HT1080 (cell line): ENCODE measurements around the gene ARHGDIG. TPM values are rescaled to one million over a fixed set of nuclear protein-coding genes. Genes with fewer than 3 reads are reported as not detected.

ENCODE experiments used
- DNase-seq: peaks from one replicate; pipeline ENCODE4 v3.0.0-alpha.2; 2015; ENCODE audit warnings: low read depth
- total RNA-seq: library from RNA; depleted of rRNA; stranded (reverse); fragments of >200 nt; shearing (Covaris generic); gene quantifications from 2 replicates; pipeline ENCODE4 v1.2.3, GENCODE V29; 2014

ARHGDIG gene
- total RNA-seq, 1 experiment from 2014 or later = not detected

DNA sequence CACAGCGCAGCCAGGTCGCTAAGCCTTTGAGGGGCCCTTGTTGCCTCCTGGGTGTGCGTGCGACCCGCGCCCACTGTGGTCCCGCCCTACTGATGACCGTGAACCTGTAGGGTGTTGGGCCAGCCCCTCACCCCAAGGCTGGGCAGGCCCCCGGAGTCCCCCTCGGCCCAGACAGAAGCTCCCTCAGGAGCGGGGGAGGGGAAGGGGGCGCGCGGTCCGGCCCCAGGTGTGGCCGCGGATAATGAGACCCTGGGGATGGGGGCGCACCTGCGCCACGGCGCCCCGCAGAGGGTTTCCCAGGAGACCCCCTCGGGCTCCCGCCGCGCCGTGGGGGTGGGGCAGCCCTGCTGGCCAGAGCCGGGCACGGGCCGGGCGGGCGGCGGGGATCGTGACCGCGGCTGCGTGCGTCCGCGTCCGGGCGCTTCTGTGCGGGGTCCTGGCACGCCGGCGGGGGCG, 358 bp upstream of the ARHGDIG start:
- no peak for DNase-seq

DNA sequence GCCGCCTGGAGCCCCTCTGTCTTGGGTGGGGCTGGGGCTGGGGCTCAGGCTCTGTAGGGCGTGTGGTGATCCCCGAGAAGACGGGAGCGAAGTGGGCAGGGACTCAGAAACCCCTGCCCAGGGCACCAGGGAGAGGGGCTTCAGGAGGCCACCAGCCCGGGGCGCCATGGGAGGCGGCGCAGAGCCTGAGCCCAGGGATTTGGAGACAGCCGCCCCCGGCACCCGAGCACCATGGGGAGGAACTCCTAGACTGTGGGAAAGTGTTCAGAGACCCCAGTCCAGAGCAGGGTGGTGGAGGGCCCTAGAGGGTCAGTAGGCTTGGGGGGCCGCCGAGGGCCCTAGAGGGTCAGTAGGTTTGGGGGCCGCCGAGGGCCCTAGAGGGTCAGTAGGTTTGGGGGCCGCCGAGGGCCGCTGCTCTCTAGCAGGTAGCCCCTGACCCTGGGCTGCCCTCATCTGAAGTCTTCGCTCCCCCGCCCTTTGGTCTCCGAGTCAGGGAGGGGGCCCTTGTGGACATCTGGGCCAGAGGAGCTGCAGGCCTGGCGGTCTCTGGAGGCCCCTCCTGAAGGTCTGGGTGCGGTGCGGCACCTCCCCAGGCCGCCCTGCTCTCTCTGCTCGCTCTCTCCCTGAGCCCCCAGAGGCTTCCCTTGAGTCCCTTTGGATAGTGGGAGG, 734 bp downstream of the ARHGDIG start:
- DNase-seq = no peak

DNA sequence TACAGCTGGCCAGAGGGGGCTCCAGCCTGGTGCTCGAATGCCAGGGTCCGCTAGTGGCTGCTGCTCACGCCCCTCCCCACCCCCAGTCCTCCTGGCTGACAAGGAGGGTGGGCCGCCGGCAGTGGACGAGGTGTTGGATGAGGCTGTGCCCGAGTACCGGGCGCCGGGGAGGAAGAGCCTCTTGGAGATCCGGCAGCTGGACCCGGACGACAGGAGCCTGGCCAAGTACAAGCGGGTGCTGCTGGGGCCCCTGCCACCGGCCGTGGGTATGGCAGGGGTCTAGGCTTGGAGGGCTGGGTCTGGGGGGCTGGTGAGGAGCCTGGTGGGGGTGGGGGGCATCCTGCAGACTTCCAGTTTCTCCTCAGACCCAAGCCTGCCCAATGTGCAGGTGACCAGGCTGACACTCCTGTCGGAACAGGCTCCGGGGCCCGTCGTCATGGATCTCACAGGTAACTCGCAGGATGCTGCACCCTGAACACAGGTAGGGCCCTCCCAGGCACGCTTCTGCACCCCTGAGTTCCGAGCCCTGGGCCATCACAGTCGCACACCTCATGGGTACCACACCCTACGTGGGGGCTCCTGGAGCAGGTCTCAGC, 1.4 kb downstream of the ARHGDIG start:
- no peak for DNase-seq

DNA sequence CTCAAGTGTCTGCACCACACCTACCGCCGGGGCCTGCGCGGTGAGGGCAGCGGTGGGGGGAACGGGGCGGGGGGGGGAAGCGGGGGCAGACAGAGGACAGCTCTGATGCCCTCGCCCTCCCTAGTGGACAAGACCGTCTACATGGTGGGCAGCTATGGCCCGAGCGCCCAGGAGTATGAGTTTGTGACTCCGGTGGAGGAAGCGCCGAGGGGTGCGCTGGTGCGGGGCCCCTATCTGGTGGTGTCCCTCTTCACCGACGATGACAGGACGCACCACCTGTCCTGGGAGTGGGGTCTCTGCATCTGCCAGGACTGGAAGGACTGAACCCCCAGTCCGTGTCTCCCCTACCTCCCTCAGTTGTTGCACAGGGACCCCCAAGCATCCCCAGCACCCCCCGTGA, 2.1 kb downstream of the ARHGDIG start:
- no peak for DNase-seq

DNA sequence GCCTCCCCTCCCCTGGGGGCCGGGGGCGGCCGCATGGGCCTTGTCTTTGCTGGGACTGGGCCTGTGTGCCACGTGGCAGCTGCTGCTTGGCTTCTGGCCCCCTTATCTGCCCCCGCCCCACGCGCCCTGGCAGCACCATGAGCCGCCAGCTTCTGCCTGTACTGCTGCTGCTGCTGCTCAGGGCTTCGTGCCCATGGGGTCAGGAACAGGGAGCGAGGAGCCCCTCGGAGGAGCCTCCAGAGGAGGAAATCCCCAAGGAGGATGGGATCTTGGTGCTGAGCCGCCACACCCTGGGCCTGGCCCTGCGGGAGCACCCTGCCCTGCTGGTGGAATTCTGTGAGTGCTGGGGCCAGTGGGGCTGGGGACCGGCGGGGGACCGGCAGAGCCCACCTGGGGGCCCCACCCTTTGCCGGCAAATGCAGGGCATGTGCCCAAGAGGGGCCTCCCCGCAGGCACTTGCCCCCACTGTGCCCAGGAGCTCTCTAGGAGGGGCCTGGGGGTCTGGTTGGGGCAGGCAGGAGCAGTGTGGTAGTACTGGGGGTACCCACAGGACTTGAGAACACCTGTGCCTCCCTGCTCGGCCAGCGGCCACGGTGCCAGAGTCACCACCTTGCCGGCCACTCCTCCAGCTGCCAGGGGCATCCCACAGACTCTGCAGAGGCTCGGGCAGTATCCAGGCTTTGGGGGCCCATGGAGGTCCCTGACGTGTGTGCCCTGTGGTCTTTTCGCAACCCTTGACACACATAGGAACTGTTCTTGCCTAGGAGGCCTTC, 2.8 kb downstream of the ARHGDIG start, which contains the start of gene PDIA2:
Gene PDIA2, plus strand, starts transcription at position 132 of the 773 bp plus-strand sequence. Its CDS starts 6 bp downstream, at position 138.
- no peak for DNase-seq

DNA sequence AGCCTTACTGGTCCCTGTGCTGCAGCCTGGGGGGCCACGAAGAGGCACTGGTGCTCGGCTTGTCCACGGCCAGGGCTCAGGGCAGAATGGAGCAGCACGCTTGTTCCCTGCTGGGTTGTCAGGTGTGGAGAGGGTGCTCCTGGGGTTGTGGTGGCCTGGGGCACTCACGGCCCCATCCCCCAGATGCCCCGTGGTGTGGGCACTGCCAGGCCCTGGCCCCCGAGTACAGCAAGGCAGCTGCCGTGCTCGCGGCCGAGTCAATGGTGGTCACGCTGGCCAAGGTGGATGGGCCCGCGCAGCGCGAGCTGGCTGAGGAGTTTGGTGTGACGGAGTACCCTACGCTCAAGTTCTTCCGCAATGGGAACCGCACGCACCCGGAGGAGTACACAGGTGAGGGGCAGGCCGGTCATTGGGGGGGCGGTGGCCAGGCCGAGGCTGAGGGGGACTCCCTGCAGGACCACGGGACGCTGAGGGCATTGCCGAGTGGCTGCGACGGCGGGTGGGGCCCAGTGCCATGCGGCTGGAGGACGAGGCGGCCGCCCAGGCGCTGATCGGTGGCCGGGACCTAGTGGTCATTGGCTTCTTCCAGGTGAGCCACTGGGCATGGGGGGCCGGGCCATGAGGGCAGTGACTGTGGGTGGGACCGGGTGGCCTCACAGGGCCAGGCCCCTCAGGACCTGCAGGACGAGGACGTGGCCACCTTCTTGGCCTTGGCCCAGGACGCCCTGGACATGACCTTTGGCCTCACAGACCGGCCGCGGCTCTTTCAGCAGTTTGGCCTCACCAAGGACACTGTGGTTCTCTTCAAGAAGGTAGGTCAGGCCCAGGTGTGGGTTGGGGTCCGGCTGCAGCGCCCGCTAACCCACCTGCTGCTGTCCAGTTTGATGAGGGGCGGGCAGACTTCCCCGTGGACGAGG, 4.1 kb downstream of the ARHGDIG start:
- no peak for DNase-seq

DNA sequence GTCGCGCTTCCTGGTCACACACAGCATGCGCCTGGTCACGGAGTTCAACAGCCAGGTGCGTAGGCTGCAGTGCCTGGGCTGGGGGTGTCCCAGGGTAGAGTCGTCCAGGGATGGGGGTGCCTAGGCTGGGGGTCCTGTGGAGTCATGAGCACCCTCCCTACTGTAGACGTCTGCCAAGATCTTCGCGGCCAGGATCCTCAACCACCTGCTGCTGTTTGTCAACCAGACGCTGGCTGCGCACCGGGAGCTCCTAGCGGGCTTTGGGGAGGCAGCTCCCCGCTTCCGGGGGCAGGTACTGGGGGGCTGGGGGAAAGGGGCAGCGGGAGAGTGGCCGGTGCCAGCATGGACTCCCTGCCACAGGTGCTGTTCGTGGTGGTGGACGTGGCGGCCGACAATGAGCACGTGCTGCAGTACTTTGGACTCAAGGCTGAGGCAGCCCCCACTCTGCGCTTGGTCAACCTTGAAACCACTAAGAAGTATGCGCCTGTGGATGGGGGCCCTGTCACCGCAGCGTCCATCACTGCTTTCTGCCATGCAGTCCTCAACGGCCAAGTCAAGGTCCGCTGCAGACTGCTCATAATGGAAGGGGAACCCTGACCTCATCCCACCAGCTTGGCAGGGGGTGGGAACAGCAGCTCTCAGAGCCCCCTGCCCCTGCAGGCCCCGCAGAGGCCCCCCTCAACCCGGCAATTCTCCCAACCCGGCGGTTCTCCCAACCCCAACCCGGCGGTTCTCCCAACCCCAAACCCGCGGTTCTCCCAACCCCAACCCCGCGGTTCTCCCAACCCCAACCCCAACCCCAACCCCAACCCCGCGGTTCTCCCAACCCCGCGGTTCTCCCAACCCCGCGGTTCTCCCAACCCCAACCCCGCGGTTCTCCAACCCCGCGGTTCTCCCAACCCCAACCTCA, 5.0 kb downstream of the ARHGDIG start:
- no peak for DNase-seq

DNA sequence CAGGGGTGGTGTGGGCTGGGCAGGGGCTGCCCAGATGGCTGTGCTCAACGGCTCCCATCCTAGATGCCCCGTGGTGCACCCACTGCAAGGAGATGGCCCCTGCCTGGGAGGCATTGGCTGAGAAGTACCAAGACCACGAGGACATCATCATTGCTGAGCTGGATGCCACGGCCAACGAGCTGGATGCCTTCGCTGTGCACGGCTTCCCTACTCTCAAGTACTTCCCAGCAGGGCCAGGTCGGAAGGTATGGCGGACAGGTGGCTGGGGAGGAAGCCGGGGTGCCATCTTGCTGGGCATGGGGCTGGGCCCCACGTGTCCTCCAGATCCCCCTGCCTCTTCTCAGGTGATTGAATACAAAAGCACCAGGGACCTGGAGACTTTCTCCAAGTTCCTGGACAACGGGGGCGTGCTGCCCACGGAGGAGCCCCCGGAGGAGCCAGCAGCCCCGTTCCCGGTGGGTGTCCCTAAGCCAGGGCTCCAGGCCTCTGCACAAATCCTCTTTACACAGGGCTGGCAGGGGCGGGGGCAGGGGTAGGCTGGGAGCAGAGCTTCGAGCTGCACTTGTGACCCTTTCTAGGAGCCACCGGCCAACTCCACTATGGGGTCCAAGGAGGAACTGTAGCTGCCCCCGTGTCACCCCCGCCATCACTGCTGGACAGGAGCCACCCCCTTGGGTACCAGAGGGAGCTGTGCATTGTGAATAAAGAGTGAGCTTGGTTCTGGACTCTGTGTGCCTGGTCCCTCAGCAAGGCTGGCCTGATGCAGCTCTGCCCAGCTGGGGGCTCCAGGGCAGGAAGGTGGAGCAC, 6.3 kb downstream of the ARHGDIG start:
- DNase-seq = no peak

DNA sequence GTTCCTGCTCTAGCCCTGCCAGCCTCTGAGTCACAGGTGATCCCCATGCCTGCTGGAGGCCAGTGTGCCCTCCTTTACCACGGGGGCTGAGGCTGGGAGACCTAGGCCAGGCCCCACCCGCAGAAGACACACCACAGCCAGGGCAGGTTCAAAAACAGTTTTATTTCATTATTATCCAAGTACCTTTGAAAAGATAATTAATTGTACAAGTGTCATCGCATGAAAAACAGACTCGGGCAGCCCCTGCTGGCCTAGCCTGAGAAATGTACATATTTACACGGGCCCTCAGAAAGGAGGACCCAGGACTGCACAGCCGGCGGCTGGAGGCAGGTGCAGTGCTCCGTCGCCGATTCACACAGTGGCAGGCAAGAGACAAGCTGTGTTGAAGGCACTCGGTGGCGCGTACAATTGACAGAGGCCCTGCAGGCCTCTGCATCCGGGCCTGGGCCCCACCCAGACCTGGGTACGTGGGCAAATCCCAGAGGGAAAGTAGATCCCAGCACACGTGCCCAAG, 7.0 kb downstream of the ARHGDIG start:
- DNase-seq = no peak

DNA sequence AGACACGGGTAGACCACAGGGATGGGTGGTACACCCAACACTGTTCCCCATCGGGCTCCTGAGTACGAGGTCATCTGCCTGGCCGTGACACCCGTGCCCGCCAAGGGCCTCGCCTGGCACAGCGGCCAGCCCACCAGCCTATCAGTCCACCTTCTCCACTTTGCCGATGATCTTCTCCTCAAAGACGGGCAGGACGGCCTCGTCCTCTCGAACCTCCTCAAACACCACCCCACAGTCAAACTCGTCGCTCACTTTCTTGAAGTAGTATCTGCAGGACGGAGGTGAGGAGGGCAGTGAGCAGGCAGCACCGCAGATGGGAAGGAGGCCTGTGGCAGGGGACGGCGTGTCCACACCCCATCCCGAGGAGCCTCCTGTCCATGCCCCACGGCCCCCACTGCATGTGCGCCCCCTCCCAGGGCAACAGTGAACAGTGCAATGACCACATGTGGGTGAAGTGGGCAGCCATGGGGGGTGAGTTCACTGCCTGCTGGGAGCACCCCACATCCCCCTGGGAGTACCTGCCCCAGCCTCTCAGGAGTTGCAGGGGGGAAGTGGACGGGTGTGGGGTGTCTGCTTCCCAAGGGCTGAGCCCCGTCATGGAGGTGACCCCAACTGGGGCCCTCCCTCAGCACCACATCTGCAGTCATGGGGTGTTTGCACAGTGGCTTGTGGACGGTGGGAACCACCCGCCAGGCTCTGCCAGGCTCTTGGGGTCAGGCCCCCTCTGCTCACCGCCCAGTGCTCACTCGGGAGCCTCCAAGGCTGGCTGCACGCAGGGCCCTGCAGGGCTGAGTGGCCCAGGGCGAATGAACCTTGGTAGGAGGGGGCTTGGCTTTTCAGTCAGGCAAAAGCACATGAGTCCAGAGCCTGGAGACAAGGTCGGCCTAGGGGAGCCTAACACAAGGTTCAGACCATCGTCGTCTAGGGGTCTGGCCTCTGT, 7.9 kb downstream of the ARHGDIG start:
- no peak for DNase-seq

DNA sequence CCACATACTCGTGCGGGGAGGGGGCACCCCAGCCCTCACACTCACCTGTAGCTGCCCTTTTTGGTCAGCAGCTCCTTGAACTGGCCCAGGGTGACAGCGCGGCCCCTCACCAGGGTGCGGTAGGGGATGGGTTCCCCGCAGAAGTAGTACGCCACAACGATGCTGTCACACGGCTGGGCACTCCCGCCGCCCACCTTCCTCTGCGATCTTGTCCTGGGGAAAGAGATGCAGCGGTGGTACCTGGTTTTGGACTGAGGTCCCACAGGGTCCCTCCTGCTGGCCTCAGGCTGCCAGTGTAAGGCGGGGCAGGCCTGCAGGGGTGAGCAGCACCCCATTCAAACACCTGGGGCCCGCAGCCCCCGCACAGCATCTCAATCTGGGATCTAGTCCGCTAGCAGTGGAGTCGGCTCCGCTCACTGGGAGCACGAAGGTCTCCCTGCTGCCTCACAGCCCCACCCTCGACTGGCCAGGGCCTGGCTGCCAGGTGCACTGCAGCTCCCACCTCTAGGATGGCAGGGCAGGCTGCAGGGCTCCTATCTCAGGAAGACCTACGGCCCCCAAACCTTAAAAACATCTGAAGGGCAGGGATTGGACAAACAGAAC, 9.1 kb downstream of the ARHGDIG start:
- no peak for DNase-seq

DNA sequence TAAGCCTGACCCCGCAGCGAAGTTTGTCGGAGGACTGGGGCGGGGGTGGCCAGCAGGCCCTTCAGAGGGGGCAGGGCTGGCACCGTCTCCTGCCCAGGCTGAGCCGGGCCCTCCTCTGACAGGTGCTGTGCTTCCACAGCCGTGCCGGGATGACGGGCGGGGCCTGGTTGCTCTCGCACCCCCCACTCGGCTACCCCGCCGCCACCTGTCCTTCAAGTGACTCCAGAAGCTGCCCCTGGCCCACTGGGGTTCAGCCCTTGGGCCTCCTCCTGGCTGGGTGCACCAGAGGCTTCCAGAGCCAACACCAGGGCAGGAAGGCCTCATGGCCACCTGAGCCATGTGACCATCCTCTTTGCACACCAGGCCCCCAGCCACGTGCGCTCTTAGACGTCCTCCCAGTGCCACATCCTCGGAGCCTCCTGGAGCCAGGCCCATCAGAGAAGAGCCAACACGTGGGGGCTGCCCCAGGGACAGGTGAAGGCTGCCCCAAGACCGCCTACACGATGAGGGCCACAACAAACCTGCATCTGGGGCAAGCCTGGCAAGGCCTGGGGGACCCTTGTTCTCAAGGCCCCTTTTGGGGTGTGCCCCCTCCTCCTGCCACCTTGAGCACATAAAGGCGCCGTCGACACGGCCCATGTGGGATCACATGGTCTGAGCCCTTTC, 9.8 kb downstream of the ARHGDIG start:
- DNase-seq = no peak

DNA sequence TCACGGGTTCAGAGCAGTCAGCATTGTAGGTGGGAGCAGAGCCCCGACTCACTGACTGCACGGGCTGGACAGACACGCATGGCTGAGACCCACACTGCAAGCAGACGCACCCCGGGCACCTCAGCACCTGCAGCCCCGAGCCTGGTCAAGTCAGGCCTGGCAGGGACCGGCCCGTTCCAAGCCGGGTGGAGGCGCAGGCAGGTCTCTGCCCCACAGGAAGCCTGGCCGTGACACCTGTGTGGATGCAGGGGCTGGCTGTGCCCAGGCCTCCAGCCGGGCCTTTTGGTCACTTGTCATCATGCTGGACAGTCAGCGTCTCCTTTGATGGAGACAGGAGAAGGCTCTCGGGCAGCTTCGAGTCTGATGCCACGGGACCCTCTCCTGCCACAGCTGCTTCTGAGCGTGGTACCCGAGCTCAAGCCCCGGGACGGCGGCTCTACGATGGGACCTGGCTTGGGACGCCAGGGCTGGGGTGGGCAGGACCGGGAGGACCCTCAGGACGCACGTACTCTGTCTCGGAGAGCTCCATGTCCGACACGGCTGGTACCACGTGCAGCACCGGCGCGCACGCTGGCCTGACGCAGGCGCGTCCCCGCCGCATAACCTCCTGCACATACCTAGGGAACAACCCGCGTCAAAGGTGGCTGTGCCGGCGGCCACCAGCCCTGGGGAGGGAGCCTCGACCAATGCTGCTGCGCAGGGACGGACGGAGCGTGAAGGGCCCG, 10.5 kb downstream of the ARHGDIG start:
- no peak for DNase-seq

DNA sequence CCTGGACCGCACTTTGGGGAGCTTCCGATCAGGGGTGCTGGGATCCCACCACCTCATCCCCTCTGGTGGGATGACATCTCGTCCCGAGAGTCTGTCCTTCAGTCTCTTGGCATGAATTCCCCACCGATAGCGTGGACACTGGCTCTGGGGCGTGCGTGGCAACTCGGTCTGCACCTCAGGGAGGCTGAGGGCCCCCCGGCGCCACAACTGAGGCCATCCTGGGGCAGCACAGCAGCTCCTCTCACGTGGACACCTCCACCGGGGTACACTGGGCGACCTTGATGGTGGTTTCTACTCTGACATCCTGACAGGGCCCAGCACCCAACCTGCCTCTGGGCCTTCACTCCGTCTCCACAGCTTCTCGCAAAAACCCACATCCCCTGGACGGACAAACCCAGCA, 11.1 kb downstream of the ARHGDIG start:
- no peak for DNase-seq

DNA sequence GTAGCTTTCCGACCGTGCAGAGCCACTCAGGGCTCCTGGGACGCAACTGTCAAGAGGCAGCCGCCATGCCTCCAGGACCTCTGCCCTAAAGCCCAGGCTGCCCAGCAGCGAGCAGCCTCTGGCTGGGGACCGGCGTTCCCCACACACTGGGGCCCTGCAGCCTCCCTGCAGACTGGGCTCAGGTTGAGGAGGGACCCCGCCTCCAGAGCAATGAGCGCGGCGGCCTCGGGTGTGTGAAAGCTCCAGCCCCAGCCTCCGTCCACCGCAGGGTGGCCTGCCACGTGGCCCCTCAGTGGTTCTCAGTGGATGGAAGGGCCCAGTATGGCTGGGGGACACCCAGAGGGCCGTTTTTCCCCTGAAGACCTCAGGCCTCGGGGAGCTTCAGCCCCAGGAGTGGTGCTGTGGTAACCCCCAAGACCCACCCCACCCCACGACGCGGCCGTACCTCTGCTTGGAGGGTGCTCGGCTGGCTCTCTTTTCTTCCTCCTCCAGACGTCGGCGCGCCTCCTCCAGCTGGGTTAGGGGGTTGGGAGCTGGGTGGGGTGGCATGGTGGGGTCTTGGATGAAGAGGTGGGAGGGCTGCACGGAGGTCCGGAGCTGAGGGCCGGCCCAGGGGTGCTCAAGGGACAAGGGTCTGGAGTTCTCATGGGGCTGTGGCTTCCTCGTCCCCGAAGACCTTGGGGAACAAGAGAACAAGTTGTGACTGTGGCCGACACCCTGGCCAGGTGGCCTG, 12.8 kb downstream of the ARHGDIG start:
- DNase-seq = no peak

DNA sequence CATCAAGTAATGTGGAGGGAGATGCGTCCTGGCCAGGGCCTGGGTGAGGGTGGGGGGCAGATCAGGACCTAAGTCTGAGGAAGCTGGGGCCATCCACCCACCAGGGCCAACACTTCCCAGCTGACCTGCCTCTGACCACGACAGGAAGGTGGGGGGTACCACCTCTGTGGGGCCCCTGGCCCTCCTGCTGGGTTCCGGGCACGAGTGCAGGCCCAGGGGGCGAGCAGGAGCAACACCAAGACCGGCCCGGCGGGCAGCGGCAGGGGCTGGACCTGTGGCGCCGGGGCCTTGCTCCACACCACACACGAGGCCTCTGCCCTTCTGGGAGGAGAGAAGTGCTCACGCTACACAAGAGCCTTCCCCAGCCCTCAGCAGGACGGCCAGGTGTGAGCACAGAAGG, 15.9 kb downstream of the ARHGDIG start:
- DNase-seq = no peak
